CD14-positive monocyte (primary cell): ENCODE data around the gene PTPRN2. TPM values are rescaled to one million over a fixed set of nuclear protein-coding genes. Genes with fewer than 3 reads are reported as not detected.

Experiments
- DNase-seq, 3 donors: peaks; one replicate each; pipeline ENCODE4 v3.0.0-alpha.2; 2011 to 2022
- H2AFZ ChIP-seq: 2 replicates; pipeline ENCODE4 v1.6.0; 2012; ENCODE audit warnings: mild to moderate bottlenecking, low read depth, low read length, inconsistent platforms; ENCODE audit not compliant: insufficient read depth, poor library complexity, severe bottlenecking
- H3K27ac ChIP-seq, 2 donors: 1 replicate in 1 of 2; 2 replicates in 1 of 2; pipeline ENCODE4 v1.5.1; 2012 to 2013; ENCODE audit warnings: low read length in 2 of 2, control low read depth in 1 of 2, inconsistent platforms in 1 of 2, low read depth in 1 of 2, mild to moderate bottlenecking in 1 of 2
- H3K27me3 ChIP-seq, 2 donors: one replicate each; pipeline versions ENCODE4 v1.6.0 to v1.6.1; 2011 to 2013; ENCODE audit warnings: low read length in 2 of 2; ENCODE audit not compliant: control insufficient read depth in 2 of 2, insufficient read depth in 2 of 2
- H3K36me3 ChIP-seq, 2 donors: replicated peaks in 1 of 2; 1 replicate in 1 of 2; 2 replicates in 1 of 2; pipeline versions ENCODE4 v1.5.1 to v1.6.1; 2012 to 2013; ENCODE audit warnings: low read length in 2 of 2, control low read depth in 1 of 2, inconsistent platforms in 1 of 2, mild to moderate bottlenecking in 1 of 2; ENCODE audit not compliant: insufficient read depth in 2 of 2, control insufficient read depth in 1 of 2
- H3K4me1 ChIP-seq, 2 donors: 1 replicate in 1 of 2; 2 replicates in 1 of 2; pipeline versions ENCODE4 v1.5.1 to v1.6.1; 2012 to 2013; ENCODE audit warnings: low read length in 2 of 2, control low read depth in 1 of 2, inconsistent platforms in 1 of 2, mild to moderate bottlenecking in 1 of 2, moderate library complexity in 1 of 2; ENCODE audit not compliant: insufficient read depth in 2 of 2, control insufficient read depth in 1 of 2
- H3K4me2 ChIP-seq: replicated peaks from 2 replicates; pipeline ENCODE3; 2012; ENCODE audit warnings: low read length, moderate library complexity, mild to moderate bottlenecking; ENCODE audit not compliant: poor library complexity, severe bottlenecking; ENCODE audit errors: extremely low read depth
- H3K4me3 ChIP-seq, 3 experiments: fragments of 200-600 bp in 1 of 3; sonication (generic) in 1 of 3; replicated peaks in 1 of 3; 1 replicate in 2 of 3; 2 replicates in 1 of 3; pipeline ENCODE4 v1.5.1; 2011 to 2013; ENCODE audit warnings: low read length in 3 of 3, mild to moderate bottlenecking in 3 of 3, control low read depth in 2 of 3, low read depth in 2 of 3, inconsistent platforms in 1 of 3, moderate library complexity in 1 of 3
- H3K79me2 ChIP-seq: 2 replicates; pipeline ENCODE4 v1.6.0; 2012; ENCODE audit warnings: mild to moderate bottlenecking, control low read depth, inconsistent platforms, low read length, moderate library complexity; ENCODE audit not compliant: insufficient read depth
- H3K9ac ChIP-seq: 2 replicates; pipeline ENCODE4 v1.6.0; 2017; ENCODE audit warnings: low read length, mild to moderate bottlenecking; ENCODE audit not compliant: insufficient read depth, poor library complexity, severe bottlenecking
- H3K9me3 ChIP-seq, 2 donors: replicated peaks in 1 of 2; 1 replicate in 1 of 2; 2 replicates in 1 of 2; pipeline versions ENCODE4 v1.5.1 to v1.6.1; 2012 to 2013; ENCODE audit warnings: low read length in 2 of 2, control low read depth in 1 of 2; ENCODE audit not compliant: control insufficient read depth in 1 of 2, insufficient read depth in 1 of 2
- H4K20me1 ChIP-seq: 2 replicates; pipeline ENCODE4 v1.6.0; 2012; ENCODE audit warnings: mild to moderate bottlenecking, low read length, control low read depth, moderate library complexity; ENCODE audit not compliant: insufficient read depth
- H3K27ac Mint-ChIP-seq, 7 donors: one replicate each; pipeline ENCODE4 v1.8.0; 2020; ENCODE audit warnings: mild to moderate bottlenecking in 7 of 7, mixed read lengths in 7 of 7, moderate library complexity in 6 of 7, inconsistent platforms in 2 of 7
- H3K27me3 Mint-ChIP-seq, 3 donors: one replicate each; pipeline ENCODE4 v1.8.0; 2021 to 2022; ENCODE audit warnings: low read depth in 3 of 3, mild to moderate bottlenecking in 3 of 3, mixed read lengths in 3 of 3, moderate library complexity in 3 of 3, inconsistent platforms in 1 of 3
- H3K36me3 Mint-ChIP-seq, 2 donors: one replicate each; pipeline ENCODE4 v1.8.0; 2020; ENCODE audit warnings: mixed read lengths in 2 of 2, inconsistent platforms in 1 of 2, mild to moderate bottlenecking in 1 of 2
- H3K4me1 Mint-ChIP-seq: one replicate; pipeline ENCODE4 v1.8.0; 2020; ENCODE audit warnings: mild to moderate bottlenecking, mixed read lengths
- H3K4me3 Mint-ChIP-seq, 2 donors: one replicate each; pipeline ENCODE4 v1.8.0; 2020; ENCODE audit warnings: mild to moderate bottlenecking in 2 of 2, mixed read lengths in 2 of 2, moderate library complexity in 1 of 2
- H3K9me3 Mint-ChIP-seq, 7 donors: one replicate each; pipeline ENCODE4 v1.8.0; 2020 to 2022; ENCODE audit warnings: mixed read lengths in 7 of 7, mild to moderate bottlenecking in 6 of 7, moderate library complexity in 6 of 7, inconsistent platforms in 2 of 7
- CTCF ChIP-seq: fragments of 200-600 bp; IDR thresholded peaks from one replicate; pipeline ENCODE4 v1.8.0; 2022; ENCODE audit warnings: antibody characterized with exemption, mild to moderate bottlenecking
- WGBS: methylation state at CpG from one replicate; pipeline ENCODE4 v1.1.5; 2013; ENCODE audit warnings: missing lambda C conversion rate; ENCODE audit not compliant: insufficient coverage; 5-methylcytosine and 5-hydroxymethylcytosine counted together
- intact Hi-C, 2 donors: fragments of 100-400 bp; cut with micrococcal nuclease; formaldehyde crosslinking; loops; one replicate each; pipeline versions ENCODE4 v1.15.0 to v1.15.1; 2023
- polyA plus RNA-seq, 3 donors: library from polyadenylated mRNA; depleted of rRNA in 1 of 3; unstranded in 2 of 3; stranded (reverse) in 1 of 3; fragments of 300-500 nt in 2 of 3; fragments of >200 nt in 1 of 3; fragmentation: Illumina TruSeq in 2 of 3; gene quantifications; 1 replicate in 2 of 3; 2 replicates in 1 of 3; pipeline ENCODE4 v1.2.3, GENCODE V29; 2012 to 2021

PTPRN2 gene
- polyA plus RNA-seq, 3 donors: 0.25 to 1.4 (median 0.97) TPM

DNA sequence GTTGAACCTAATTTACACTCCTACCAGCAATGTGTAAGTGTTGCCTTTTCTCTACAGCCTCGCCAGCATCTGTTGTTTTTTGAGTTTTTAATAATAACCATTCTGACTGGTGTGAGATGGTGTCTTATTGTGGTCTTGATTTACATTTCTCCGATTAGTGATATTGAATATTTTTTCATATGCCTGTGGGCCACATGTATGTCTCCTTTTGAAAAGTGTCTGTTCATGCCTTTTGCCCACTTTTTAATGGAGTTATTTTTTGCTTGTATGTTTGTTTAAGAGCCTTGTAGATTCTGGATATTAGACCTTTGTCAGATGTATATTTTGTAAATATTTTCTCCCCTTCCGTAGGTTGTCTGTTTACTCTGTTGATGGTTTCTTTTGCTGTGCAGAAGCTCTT lies 1055.6 kb downstream of the PTPRN2 start:
- Mint-ChIP-seq H3K9me3 (peaks cover 0 to 16% (median 11%) of the 10 kb centered on the region in 7 donors), H3K4me3 (no peak overlapping the region), H3K27ac (no peak overlapping the region), H3K4me1 (no peaks in the 10 kb centered on the region), H3K36me3 (no peaks in the 10 kb centered on the region), H3K27me3 (peaks cover 9 to 15% (median 15%) of the 10 kb centered on the region in 3 donors)
- Histone ChIP-seq H3K27ac (no peak overlapping the region), H3K9me3 (no peaks in the 10 kb centered on the region), H2AFZ (no peak overlapping the region), H3K4me3 (no peak overlapping the region), H4K20me1 (no peaks in the 10 kb centered on the region), H3K4me1 (no peaks in the 10 kb centered on the region), H3K9ac (no peak overlapping the region), H3K27me3 (no peaks in the 10 kb centered on the region), H3K36me3 (no peaks in the 10 kb centered on the region), H3K4me2 (no peak overlapping the region), H3K79me2 (no peaks in the 10 kb centered on the region)
- intact Hi-C loops: no loop called here
- WGBS: no CpG with 5 or more reads among the region's 3 CpGs
- no peak for DNase-seq
- no peak for TF ChIP-seq CTCF

DNA sequence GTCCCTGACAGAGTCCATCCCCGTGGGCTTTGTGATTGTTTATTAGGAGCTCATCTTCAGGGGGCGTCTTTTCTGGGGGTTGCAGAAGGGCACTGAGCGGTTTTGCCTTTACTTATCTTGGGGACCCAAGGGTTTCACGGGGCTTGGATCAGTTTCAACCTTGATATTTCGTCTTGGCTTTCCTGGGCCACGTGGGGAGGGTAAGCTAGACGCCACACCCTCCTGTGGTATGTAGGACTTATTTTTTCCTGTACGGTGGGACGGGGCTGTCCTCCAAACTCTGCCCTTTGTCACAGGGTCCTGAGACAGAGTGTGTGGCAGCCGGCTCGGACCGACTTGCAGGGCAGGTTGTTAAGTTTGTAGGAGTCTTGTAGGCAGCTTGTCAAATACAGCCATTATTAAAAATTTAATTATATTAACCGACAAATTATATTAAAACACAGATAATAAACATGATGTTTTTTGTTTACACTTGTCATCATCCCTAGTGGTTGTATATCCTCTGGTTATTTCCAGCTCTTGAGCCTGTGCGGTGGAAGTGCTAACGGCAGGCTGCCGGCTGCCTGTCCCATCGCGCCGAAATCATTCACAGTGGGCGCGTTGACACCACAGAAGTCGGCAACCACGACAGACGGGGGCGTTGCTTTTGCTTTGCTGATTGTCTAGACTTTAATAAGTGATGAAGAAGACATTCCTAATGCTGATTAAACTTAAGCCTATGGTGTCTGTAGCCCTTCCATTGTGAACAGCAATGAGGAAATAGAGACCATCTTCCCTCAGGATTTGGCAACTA lies 1057.7 kb downstream of the PTPRN2 start:
- peaks cover 11 to 17% (median 15%) of the 10 kb centered on the region in 3 donors for H3K27me3 Mint-ChIP-seq
- H3K27ac Mint-ChIP-seq: peak overlapping the region in 1 of 7 donors; percentile 52
- H3K4me1 Mint-ChIP-seq: no peaks in the 10 kb centered on the region
- H3K36me3 Mint-ChIP-seq: no peaks in the 10 kb centered on the region
- no peaks in the 10 kb centered on the region for H4K20me1 ChIP-seq
- H3K36me3 ChIP-seq: no peaks in the 10 kb centered on the region
- H3K9ac ChIP-seq: no peak overlapping the region
- no peak overlapping the region for H2AFZ ChIP-seq
- no peak overlapping the region for H3K27ac ChIP-seq
- intact Hi-C loops: no loop called here
- H3K4me2 ChIP-seq: no peak overlapping the region
- H3K4me3 Mint-ChIP-seq: peak overlapping the region in 1 of 2 donors; percentile 21
- no peaks in the 10 kb centered on the region for H3K9me3 ChIP-seq
- no peaks in the 10 kb centered on the region for H3K27me3 ChIP-seq
- H3K4me1 ChIP-seq: no peaks in the 10 kb centered on the region
- DNase-seq: no peak
- 78% methylated on average over 11 of the region's 25 CpGs for WGBS
- no peaks in the 10 kb centered on the region for H3K79me2 ChIP-seq
- no peak overlapping the region for H3K4me3 ChIP-seq
- no peak for TF ChIP-seq CTCF
- H3K9me3 Mint-ChIP-seq: peaks cover 0 to 16% (median 11%) of the 10 kb centered on the region in 7 donors
